A673 (cell line): ENCODE data around the gene TRIP13. TPM values are rescaled to one million over a fixed set of nuclear protein-coding genes. Genes with fewer than 3 reads are reported as not detected.

ENCODE experiments used
- BruUV-seq: library from RNA; stranded (reverse); fragments of 400-500 nt; replicated peaks from 2 replicates; lab custom pipeline; 2021; lab: Mats Ljungman, UMichigan
- CTCF ChIA-PET: fragments of 300-600 bp; sonication (Branson Sonifier 250); formaldehyde crosslinking; loops from one replicate; lab custom pipeline; 2022; ENCODE audit warnings: antibody characterized with exemption; lab: Charles Lee
- POLR2A ChIA-PET: fragments of 300-600 bp; sonication (Branson Sonifier 250); formaldehyde crosslinking; loops from one replicate; lab custom pipeline; 2022; ENCODE audit warnings: antibody characterized with exemption; ENCODE audit not compliant: low non-redundant PET; lab: Charles Lee
- DNase-seq: peaks from one replicate; pipeline ENCODE4 v3.0.0-alpha.2; 2015; ENCODE audit warnings: low spot score
- H3K27ac ChIP-seq: fragments of 200-600 bp; sonication (generic); 2 replicates; pipeline ENCODE4 v1.5.1; 2016; ENCODE audit warnings: mixed run types, low read depth, mild to moderate bottlenecking, mixed read lengths, antibody characterized with exemption, low read length; ENCODE audit not compliant: poor library complexity, severe bottlenecking
- H3K27me3 ChIP-seq: fragments of 200-600 bp; sonication (generic); replicated peaks from 2 replicates; pipeline ENCODE4 v1.6.1; 2017; ENCODE audit warnings: mixed run types, low read depth, mild to moderate bottlenecking, mixed read lengths, antibody characterized with exemption, low read length; ENCODE audit not compliant: insufficient read depth, poor library complexity
- H3K36me3 ChIP-seq: fragments of 200-600 bp; sonication (generic); 2 replicates; pipeline ENCODE4 v1.6.1; 2016; ENCODE audit warnings: mixed run types, mild to moderate bottlenecking, mixed read lengths, antibody characterized with exemption, low read length; ENCODE audit not compliant: insufficient read depth, poor library complexity, severe bottlenecking
- H3K4me1 ChIP-seq: fragments of 200-600 bp; sonication (generic); 2 replicates; pipeline ENCODE4 v1.6.1; 2017; ENCODE audit warnings: mixed run types, mild to moderate bottlenecking, mixed read lengths, antibody characterized with exemption, low read length; ENCODE audit not compliant: insufficient read depth, poor library complexity, severe bottlenecking
- H3K4me3 ChIP-seq: fragments of 200-600 bp; sonication (generic); 2 replicates; pipeline ENCODE4 v1.5.1; 2016; ENCODE audit warnings: low read depth, mixed run types, mild to moderate bottlenecking, mixed read lengths, low read length; ENCODE audit not compliant: poor library complexity, severe bottlenecking
- H3K9me3 ChIP-seq: fragments of 200-600 bp; sonication (generic); 2 replicates; pipeline ENCODE4 v1.6.1; 2016; ENCODE audit warnings: mixed run types, low read depth, mild to moderate bottlenecking, mixed read lengths, antibody characterized with exemption, low read length; ENCODE audit not compliant: poor library complexity, severe bottlenecking
- CTCF ChIP-seq: fragments of 300-800, 200-600 bp; sonication (generic); conservative IDR thresholded peaks from 2 replicates; pipeline ENCODE4 v1.5.1; 2017; ENCODE audit warnings: low read depth, mild to moderate bottlenecking, antibody characterized with exemption, low read length, moderate library complexity, mixed read lengths
- EZH2 ChIP-seq: fragments of 200-600 bp; sonication (generic); IDR thresholded peaks from 2 replicates; pipeline ENCODE4 v1.6.1; 2017; ENCODE audit warnings: borderline replicate concordance, low read depth, mild to moderate bottlenecking, mixed read lengths, antibody characterized with exemption, low read length; ENCODE audit not compliant: poor library complexity, severe bottlenecking
- intact Hi-C: fragments of 100-400 bp; cut with micrococcal nuclease; formaldehyde crosslinking; loops from one replicate; pipeline ENCODE4 v1.10.0; 2022; ENCODE audit not compliant: unreplicated experiment
- total RNA-seq: library from RNA; stranded (reverse); gene quantifications from 2 replicates; pipeline ENCODE4 v1.2.3, GENCODE V29; 2021

TRIP13 gene
- total RNA-seq, 1 experiment from 2014 or later: 69.1 TPM

GRCh38 chr5:963673-964531, 71.2 kb downstream of the TRIP13 start:
- no peak overlapping the region for H3K4me3 ChIP-seq
- H3K4me1 ChIP-seq: peaks cover 14% of the 10 kb centered on the region
- no peak overlapping the region for H3K27ac ChIP-seq
- TF ChIP-seq EZH2 (no peak), CTCF (no peak)
- BruUV-seq: no TSS peak
- ChIA-PET POLR2A (no interaction called here), CTCF (no interaction called here)
- intact Hi-C loops: no loop called here
- no peaks in the 10 kb centered on the region for H3K27me3 ChIP-seq
- H3K36me3 ChIP-seq: no peaks in the 10 kb centered on the region
- no peaks in the 10 kb centered on the region for H3K9me3 ChIP-seq
- no peak for DNase-seq

- no peak overlapping the region for H3K4me3 ChIP-seq
- intact Hi-C loops: no loop called here
- TF ChIP-seq CTCF: no peak
- TF ChIP-seq EZH2: no peak
- no TSS peak for BruUV-seq
- DNase-seq: no peak
- POLR2A ChIA-PET: no interaction called here
- no peaks in the 10 kb centered on the region for H3K27me3 ChIP-seq
- no peaks in the 10 kb centered on the region for H3K9me3 ChIP-seq
- H3K4me1 ChIP-seq: peaks cover 14% of the 10 kb centered on the region
- H3K36me3 ChIP-seq: no peaks in the 10 kb centered on the region
- CTCF ChIA-PET: no interaction called here
- no peak overlapping the region for H3K27ac ChIP-seq
Measured at GRCh38 chr5:964821-965220, 72.1 kb downstream of the TRIP13 start.

- ChIA-PET POLR2A (no interaction called here), CTCF (no interaction called here)
- no peak overlapping the region for H3K27ac ChIP-seq
- H3K9me3 ChIP-seq: no peaks in the 10 kb centered on the region
- no peaks in the 10 kb centered on the region for H3K27me3 ChIP-seq
- no peak for DNase-seq
- H3K4me3 ChIP-seq: no peak overlapping the region
- no TSS peak for BruUV-seq
- no peaks in the 10 kb centered on the region for H3K36me3 ChIP-seq
- intact Hi-C loops: no loop called here
- TF ChIP-seq EZH2: no peak
- TF ChIP-seq CTCF: no peak
- peaks cover 14% of the 10 kb centered on the region for H3K4me1 ChIP-seq
Measured at GRCh38 chr5:965604-966344, 73.1 kb downstream of the TRIP13 start.
